GM19397 (cell line): ENCODE data around the gene BEGAIN.
"Not testable (repeated sequence)": the region's sequence is repeated elsewhere in the genome, so short reads cannot be mapped to it uniquely, and the experiment has no call there.

Experiments
- ATAC-seq: cut with Tn5 transposase; IDR thresholded peaks from one replicate; pipeline ENCODE4 v1.9.1; 2021; ENCODE audit warnings: mild to moderate bottlenecking, moderate library complexity; ENCODE audit not compliant: unreplicated experiment

BEGAIN gene

GRCh38 chr14:100526632-100527031 is 60.6 kb downstream of the BEGAIN start:
- no peak for ATAC-seq

GRCh38 chr14:100526057-100526456 is 61.2 kb downstream of the BEGAIN start:
- no peak for ATAC-seq

GRCh38 chr14:100525615-100526014 is 61.6 kb downstream of the BEGAIN start:
- ATAC-seq: no peak

GRCh38 chr14:100524933-100525243 is 62.3 kb downstream of the BEGAIN start:
- ATAC-seq: no peak

GRCh38 chr14:100524233-100524932 is 62.8 kb downstream of the BEGAIN start:
- no peak for ATAC-seq

- ATAC-seq: no peak
Observed at GRCh38 chr14:100523843-100524169, 63.4 kb downstream of the BEGAIN start.

- ATAC-seq: no peak
Observed at GRCh38 chr14:100523131-100523842, 63.9 kb downstream of the BEGAIN start.

- no peak for ATAC-seq
Observed at GRCh38 chr14:100522616-100523099, 64.6 kb downstream of the BEGAIN start.

- ATAC-seq: not testable (repeated sequence)
Observed at GRCh38 chr14:100506053-100506452, 81.2 kb downstream of the BEGAIN start.

- no peak for ATAC-seq
Observed at GRCh38 chr14:100504372-100505078, 82.7 kb downstream of the BEGAIN start.

- no peak for ATAC-seq
Observed at GRCh38 chr14:100503251-100503650, 84.0 kb downstream of the BEGAIN start.

GRCh38 chr14:100502622-100503220 is 84.5 kb downstream of the BEGAIN start:
- ATAC-seq: no peak

GRCh38 chr14:100500128-100500527 is 87.1 kb downstream of the BEGAIN start:
- no peak for ATAC-seq

- no peak for ATAC-seq
Observed at GRCh38 chr14:100498068-100498467, 89.1 kb downstream of the BEGAIN start.

GRCh38 chr14:100495917-100496316 is 91.3 kb downstream of the BEGAIN start:
- ATAC-seq: no peak

- ATAC-seq: no peak
Observed at GRCh38 chr14:100494645-100495044, 92.6 kb downstream of the BEGAIN start.

GRCh38 chr14:100490252-100490651 is 97.0 kb downstream of the BEGAIN start:
- ATAC-seq: no peak

GRCh38 chr14:100488057-100488456 is 99.2 kb downstream of the BEGAIN start:
- ATAC-seq: no peak

- no peak for ATAC-seq
Observed at GRCh38 chr14:100487304-100487703, 99.9 kb downstream of the BEGAIN start.
